ENCODE data around the gene MYDGF.

The MYDGF gene

DNA sequence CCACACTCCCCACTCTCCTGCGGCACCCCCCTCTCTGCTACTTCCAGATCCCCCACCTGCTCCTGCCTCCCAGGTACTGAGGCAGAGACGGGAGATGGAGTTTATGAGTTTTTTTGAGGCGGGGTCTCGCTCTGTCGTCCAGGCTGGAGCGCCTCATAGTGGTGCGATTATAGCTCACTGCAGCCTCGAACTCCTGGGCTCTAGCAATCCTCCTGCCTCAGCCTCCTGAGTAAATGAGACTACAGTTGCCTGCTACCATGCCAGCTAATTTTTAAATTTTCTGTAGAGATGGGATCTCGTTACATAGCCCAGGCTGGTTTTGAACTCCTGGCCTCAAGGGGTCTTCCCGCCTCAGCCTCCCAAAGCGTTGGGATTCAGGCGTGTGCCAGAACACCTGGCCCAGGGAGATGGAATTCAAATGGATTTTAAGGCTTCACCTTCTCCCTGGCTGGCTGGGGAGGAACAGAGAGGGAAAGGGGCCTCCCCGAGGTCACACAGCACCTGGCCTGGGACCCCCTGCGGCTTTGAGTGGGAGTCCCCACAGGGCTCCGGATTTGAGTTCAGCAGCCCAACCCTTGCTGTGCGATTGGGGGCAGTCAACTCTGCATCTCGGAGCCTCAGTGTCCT is 50.4 kb downstream of the MYDGF start:
- DNase-seq (ENCODE audit: extremely low spot score, insufficient read length, low read depth), result no peak
- no peak for FAIRE-seq

DNA sequence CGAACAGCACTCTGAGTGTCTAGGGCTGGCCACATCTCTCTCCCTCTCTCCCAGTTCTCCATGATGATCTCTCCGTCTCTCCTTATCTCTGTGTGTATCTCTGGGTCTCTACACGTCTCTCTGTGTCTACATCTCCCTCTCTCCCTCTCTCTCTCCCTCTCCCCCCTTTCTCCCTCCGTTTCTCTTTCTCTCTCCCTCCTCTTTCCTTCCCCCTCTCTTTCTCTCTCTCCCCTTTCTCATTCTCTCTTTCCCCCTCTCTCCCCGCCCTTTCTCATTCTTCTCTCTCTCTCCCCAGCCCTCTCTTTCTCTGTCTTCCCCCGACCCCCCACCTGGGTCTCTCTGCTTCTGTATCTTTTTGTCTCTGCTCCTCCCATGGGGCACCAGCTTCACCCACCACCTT is 52.1 kb downstream of the MYDGF start:
- no peak for FAIRE-seq
- no peak for DNase-seq (ENCODE audit: extremely low spot score, insufficient read length, low read depth)

DNA sequence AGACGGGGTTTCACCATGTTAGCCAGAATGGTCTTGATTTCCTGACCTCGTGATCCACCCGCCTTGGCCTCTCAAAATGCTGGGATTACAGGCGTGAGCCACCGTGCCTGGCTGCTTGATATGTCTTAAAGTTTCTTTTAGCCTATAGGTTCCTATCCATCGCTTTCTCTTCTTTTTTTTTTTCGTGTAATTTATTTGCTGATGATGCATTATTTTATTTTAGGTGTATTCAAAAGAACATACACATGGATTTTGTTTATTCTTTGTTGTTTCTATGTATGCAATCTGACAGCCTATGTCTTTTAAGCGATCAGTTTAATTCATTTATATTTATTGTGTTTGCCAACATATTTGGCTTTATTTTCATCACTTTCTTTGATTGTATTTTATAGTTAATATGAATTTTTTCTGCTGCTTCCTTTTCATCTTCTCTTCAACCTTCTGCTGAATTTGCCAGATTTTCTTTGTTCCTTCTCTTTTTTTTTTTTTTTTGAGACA is 56.8 kb downstream of the MYDGF start:
- no peak for DNase-seq (ENCODE audit: extremely low spot score, insufficient read length, low read depth)
- FAIRE-seq, result no peak

DNA sequence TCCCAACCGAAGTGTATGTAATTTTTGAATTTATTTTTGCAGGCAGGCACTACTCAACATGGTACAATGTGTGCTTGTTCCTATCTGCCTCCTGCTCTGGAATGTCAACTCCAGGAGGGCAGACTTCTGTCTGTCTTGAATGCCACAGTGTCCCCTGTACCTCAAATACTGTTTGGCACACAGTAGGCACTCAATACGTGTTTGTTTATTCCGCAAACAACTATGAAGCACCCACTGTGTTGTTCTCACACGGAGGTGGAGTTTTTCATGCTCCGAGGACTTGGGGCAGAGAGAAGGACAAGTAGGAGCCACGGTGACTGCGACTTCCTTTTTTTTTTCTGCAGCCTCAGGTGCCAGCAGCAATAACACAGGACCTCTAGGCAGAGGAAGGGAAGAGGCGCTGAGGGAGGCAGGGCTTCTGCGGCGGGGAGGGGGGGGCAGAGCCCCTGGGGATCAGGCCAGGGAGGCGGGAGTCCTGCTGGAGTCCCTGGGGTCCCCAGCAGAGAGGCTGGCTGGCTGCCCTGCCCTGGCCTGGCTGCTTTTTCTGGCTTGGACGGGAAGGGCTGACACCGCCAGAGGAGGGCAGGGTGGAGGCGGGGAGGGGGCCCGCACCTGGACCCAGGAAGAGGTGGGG is 60.1 kb downstream of the MYDGF start:
- DNase-seq (ENCODE audit: extremely low spot score, insufficient read length, low read depth), result no peak
- FAIRE-seq, result no peak
